OCI-LY7 (cell line): ENCODE data around the gene ZBTB20.

Experiments used
- CTCF ChIP-seq: fragments of 200-600 bp; sonication (generic); conservative IDR thresholded peaks from 2 replicates; pipeline ENCODE4 v1.5.1; 2014; ENCODE audit warnings: mild to moderate bottlenecking, antibody characterized with exemption, low read length, moderate library complexity, mixed read lengths
- EZH2phosphoT487 ChIP-seq: fragments of 200-600 bp; sonication (generic); IDR thresholded peaks from 2 replicates; pipeline ENCODE4 v1.6.1; 2018; ENCODE audit warnings: low read depth, borderline replicate concordance, mild to moderate bottlenecking, mixed run types, antibody characterized with exemption, low read length, moderate library complexity, mixed read lengths

- TF ChIP-seq CTCF (no peak), EZH2phosphoT487 (no peak)
Observed at GRCh38 chr3:114758831-114759699, 388.0 kb downstream of the ZBTB20 start.
